ENCODE measurements around the gene GRB2.
"Not testable (repeated sequence)": the region's sequence is repeated elsewhere in the genome, so short reads cannot be mapped to it uniquely, and the experiment has no call there.

Gene GRB2

DNA sequence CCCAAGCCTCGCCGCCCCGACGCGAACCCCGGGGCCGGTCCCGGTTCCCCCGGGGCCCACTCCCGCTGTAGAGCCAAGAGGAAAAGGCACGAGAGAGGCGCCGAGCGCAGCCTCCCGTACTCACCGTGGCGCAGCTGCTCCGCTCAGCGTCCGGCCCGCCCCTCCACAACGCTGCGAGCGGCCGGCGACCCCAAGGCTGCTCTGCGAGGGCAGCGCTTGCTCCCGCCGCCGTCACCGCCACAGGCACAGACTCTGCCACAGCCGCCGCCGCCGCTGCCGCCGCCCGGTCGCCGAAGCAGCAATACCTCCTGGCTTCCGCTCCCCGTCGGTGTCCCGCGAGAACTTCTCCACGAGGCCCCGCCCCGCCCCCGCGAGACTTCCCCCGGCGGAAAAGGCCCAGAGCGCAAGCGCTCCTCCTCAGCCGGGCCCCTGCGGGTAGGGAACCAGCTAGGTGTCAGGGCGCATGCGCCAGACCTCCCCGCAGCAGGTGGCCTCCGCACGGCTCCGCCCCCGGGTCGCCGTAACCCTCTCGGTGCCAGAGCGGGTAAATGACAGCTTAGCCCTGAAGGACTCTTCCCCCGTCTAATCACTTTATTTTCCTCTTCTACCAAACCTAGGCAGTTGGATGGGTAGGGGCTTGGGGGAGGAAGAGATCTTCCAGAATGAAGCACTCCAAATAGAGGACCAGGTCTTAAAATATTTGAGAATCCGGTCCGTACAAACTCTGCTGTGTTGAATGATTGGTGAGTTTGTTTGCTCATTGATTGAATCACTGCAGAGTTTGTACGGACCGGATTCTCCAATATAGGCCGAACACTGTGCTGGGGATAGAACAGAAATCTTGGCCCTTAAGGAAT, at the start of gene GRB2:
Gene GRB2 (minus strand): TSS at position 314 of the 857 bp plus-strand sequence. CDS start 12,050 bp downstream, outside the sequence.
- DNase-seq, result peak; percentile 97

- DNase-seq, result not testable (repeated sequence)
Observed at GRCh38 chr17:75454672-75455071, 49.2 kb upstream of the GRB2 start.

- peak; percentile 30 for DNase-seq
Observed at GRCh38 chr17:75454193-75454592, 48.7 kb upstream of the GRB2 start.

- DNase-seq, result peak; percentile 19
Observed at GRCh38 chr17:75450270-75450669, 44.8 kb upstream of the GRB2 start.

GRCh38 chr17:75447951-75448856, 42.7 kb upstream of the GRB2 start:
- no peak for DNase-seq

- DNase-seq, result not testable (repeated sequence)
Observed at GRCh38 chr17:75445896-75446295, 40.4 kb upstream of the GRB2 start.

GRCh38 chr17:75445296-75445695, 39.8 kb upstream of the GRB2 start:
- no peak for DNase-seq

DNA sequence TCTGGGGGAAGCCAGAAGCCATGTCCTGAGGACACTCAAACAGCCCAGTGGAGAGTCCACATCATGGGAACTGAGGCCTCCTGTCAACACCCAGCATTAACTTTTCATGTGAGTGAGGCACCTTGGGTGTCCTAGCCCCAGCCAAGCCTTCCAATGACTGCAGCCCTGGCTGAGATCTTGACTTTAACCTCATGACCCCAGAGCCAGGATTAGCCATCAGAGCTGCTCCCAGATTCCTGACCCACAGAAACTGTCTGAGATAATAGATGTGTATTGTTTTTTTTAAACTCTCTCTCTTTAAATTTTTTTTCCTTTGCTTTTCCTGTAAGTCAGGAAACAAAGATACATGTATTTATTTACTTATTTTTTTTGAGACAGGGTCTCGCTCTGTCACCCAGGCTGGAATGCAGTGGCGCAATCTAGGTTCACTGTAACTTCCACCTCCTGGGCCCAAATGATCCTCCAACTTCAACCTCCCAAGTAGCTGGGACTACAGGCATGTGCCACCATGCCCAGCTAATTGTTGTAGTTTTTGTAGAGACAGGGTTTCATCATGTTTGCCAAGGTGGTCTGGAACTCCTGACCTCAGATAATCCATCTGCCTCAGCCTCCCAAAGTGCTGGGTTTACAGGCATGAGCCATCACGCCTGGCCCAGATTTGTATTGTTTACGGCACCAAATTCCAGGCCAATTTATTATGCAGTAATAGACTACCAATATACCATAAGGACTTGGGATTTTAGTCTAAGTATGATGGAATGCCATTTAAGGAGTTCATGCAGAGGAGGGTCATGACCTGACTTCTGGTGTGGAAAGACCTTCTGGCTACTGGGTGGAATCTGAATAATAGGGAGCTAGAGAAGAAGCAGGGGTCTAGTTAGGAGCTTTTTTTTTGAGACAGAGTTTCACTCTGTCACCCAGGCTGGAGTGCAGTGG, 37.0 kb upstream of the GRB2 start:
- peak; percentile 48 for DNase-seq

DNA sequence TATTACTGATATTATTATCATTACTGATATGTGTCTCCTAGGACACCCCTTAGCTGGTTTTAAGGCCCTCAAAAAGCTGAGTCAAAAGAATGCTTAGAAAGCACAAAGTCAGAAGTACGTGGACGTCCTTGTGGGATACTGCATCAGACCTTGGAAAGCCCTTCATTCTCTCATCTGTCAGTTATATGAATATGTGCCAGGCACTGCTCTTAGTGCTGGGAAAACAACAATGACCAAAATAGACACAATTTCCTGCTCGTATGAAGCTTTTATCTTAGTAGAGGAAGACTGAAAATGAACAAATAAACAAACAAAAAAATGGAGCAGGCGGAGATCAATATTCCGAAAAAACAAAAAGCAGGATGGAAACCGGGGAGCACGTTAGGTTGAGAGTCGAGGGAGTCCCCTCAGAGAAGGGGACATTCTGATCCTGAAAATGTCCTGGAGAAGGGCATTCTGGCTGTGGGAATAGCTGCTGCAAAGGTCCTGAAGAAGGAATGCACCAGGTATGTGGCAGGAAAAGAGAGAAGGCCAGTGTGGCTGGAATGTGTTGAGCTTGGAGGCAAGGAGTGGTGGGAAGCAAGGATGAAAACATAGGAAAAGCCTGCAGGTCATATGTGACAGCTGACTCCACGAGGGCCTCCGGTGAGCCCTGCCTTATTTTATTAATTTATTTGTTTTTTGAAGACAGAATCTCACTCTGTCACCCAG, 35.4 kb upstream of the GRB2 start:
- DNase-seq, result no peak

- no peak for DNase-seq
Observed at GRCh38 chr17:75439287-75439686, 33.8 kb upstream of the GRB2 start.

- not testable (repeated sequence) for DNase-seq
Observed at GRCh38 chr17:75437404-75437803, 31.9 kb upstream of the GRB2 start.

GRCh38 chr17:75434433-75434832, 29.0 kb upstream of the GRB2 start:
- not testable (repeated sequence) for DNase-seq

- no peak for DNase-seq
Observed at GRCh38 chr17:75433218-75433783, 27.8 kb upstream of the GRB2 start.

DNA sequence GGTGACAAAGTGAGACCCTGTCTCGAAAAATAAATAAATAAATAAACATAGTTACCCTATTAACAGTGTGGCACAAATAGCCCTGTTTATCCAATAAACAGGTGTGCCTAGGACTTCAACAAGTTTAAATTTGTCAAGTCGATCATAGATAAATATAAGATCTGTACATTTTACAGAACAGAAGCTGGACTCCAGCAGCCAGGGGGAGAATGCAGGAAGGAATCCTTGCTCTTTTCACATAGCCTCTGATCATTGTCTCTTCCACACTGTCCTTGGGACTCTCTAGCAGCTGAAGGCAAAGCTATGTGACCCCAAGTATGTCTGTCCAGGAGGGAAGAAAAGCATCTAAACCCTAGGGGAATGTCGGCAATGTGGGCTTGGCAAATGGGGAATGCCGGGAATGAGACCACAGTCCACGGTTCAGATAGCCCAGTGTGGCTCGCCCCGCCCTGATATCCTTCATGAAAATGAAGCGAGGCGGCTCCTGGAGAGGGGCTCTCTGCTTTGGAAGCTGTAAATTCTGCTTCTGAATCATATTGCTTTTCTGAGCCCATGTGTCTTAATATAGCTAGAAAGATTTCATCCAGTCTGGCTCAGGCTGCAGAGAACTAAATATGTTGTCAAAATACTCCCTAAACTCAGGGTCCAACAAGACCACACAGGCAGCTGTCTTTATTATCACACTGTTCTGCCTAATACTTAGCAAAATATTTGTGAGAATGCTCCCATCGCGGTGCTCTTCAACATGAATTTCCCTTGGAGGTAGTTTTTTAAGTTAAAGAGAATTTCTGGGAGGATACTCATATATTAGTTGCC, 24.9 kb upstream of the GRB2 start:
- peak; percentile 93 for DNase-seq

GRCh38 chr17:75428543-75429469, 23.3 kb upstream of the GRB2 start:
- peak; percentile 77 for DNase-seq

GRCh38 chr17:75418531-75418930, 13.1 kb upstream of the GRB2 start:
- no peak for DNase-seq

GRCh38 chr17:75417054-75417580, 11.6 kb upstream of the GRB2 start:
- DNase-seq, result no peak

DNA sequence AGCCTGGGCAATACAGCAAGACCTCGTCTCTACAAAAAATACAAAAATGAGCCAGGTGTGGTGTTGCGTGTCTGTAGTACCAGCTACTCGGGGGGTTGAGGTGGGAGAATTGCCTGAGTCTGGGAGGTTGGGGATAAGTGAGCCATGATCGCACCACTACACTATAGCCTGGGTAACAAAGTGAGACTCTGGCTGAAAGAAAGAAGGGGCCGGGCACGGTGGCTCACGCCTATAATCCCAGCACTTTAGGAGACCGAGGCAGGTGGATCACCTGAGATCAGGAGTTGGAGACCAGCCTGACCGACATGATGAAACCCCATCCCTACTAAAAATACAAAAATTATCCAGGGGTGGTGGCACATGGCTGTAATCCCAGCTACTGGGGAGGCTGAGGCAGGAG, 10.5 kb upstream of the GRB2 start:
- DNase-seq, result no peak

DNA sequence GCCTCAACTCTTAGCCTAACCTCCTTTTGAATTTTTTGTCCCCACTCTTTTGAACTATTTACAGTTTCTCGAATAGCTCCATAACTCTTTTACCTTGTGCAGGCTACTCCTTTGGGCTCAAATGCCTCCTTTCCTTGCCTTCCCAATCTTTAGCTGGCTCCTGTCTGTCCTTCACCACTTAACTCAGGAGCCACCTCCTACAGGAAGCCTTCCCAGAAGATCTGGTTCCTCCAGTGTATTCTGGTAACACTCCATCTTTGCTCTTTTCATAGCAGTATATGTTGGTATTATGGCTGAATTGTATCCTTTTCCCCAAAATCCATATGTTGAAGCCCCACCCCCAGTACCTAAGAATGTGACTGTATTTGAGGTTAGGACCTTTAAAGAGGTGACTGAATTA, 9.0 kb upstream of the GRB2 start:
- no peak for DNase-seq
